Suprapubic skin (tissue), 4 donors: ENCODE measurements around the gene PEA15.

Source experiments
- CTCF ChIP-seq, 2 donors: fragments of 200-600 bp in 1 of 2; fragments of 450-650 bp in 1 of 2; sonication (generic) in 1 of 2; IDR thresholded peaks; one replicate each; pipeline ENCODE4 v1.5.1; 2016 to 2019; ENCODE audit warnings: antibody characterized with exemption in 2 of 2, mild to moderate bottlenecking in 1 of 2, moderate library complexity in 1 of 2
- EP300 ChIP-seq: sonication (generic); formaldehyde crosslinking; IDR thresholded peaks from one replicate; pipeline ENCODE4 v1.6.1; 2017; ENCODE audit warnings: antibody characterized with exemption
- POLR2A ChIP-seq, 2 donors: fragments of 450-650 bp; IDR thresholded peaks; one replicate each; pipeline ENCODE4 v1.6.1; 2017; ENCODE audit warnings: antibody characterized with exemption in 2 of 2, mild to moderate bottlenecking in 2 of 2, moderate library complexity in 2 of 2
- POLR2AphosphoS5 ChIP-seq, 3 donors: sonication (generic); formaldehyde crosslinking; IDR thresholded peaks; one replicate each; pipeline ENCODE4 v1.6.1; 2017; ENCODE audit warnings: antibody characterized with exemption in 3 of 3

DNA sequence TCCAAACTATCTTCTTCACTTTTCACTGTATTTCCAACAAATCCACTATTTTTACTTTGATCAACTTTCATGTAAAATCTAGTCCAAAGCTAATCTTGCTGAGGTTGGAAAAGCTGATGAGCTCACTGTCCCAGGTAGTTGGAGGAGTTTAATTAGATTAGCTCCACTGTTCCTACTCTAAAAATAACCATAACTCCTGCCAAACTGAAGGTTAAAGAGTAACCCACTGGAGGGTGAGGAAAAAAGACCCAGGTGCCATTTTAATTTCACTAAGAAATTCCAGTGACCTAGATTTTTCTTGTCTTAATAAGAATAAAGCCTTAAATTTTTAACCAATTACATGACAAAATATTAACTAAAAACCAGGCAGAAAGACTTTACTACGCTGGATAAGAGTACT, 41.9 kb downstream of the PEA15 start:
- TF ChIP-seq CTCF (IDR thresholded peaks at IDR 0.05) (no peak), POLR2AphosphoS5 (IDR thresholded peaks at IDR 0.05) (no peak), POLR2A (IDR thresholded peaks at IDR 0.05) (no peak), EP300 (no peak)
